Kidney tubule cell (primary cell): ENCODE results near the gene SH2D2A.

ENCODE experiments used
- DNase-seq: peaks from one replicate; pipeline ENCODE4 v3.0.0-alpha.2; 2018; ENCODE audit warnings: low spot score

SH2D2A gene

GRCh38 chr1:156847591-156848460 is 31.2 kb upstream of the SH2D2A start:
- DNase-seq = no peak

GRCh38 chr1:156846643-156847042 is 30.0 kb upstream of the SH2D2A start:
- DNase-seq = no peak

GRCh38 chr1:156845953-156846545 is 29.4 kb upstream of the SH2D2A start:
- DNase-seq = no peak

GRCh38 chr1:156845055-156845952 is 28.7 kb upstream of the SH2D2A start:
- no peak for DNase-seq

GRCh38 chr1:156844638-156845037 is 28.0 kb upstream of the SH2D2A start:
- DNase-seq = no peak

GRCh38 chr1:156844102-156844501 is 27.5 kb upstream of the SH2D2A start:
- DNase-seq = no peak

GRCh38 chr1:156842618-156843300 is 26.1 kb upstream of the SH2D2A start:
- no peak for DNase-seq

GRCh38 chr1:156841295-156841855 is 24.7 kb upstream of the SH2D2A start:
- DNase-seq = no peak

GRCh38 chr1:156840898-156841279 is 24.2 kb upstream of the SH2D2A start:
- no peak for DNase-seq

GRCh38 chr1:156840186-156840897 is 23.7 kb upstream of the SH2D2A start:
- DNase-seq = no peak

- no peak for DNase-seq
Measured at GRCh38 chr1:156839426-156840109, 22.9 kb upstream of the SH2D2A start.

GRCh38 chr1:156838972-156839371 is 22.3 kb upstream of the SH2D2A start:
- no peak for DNase-seq

- no peak for DNase-seq
Measured at GRCh38 chr1:156836892-156837291, 20.2 kb upstream of the SH2D2A start.

GRCh38 chr1:156836041-156836654 is 19.5 kb upstream of the SH2D2A start:
- DNase-seq = no peak

- no peak for DNase-seq
Measured at GRCh38 chr1:156834322-156834721, 17.7 kb upstream of the SH2D2A start.

GRCh38 chr1:156833603-156834002 is 17.0 kb upstream of the SH2D2A start:
- no peak for DNase-seq

- DNase-seq = no peak
Measured at GRCh38 chr1:156832434-156832833, 15.8 kb upstream of the SH2D2A start.

- DNase-seq = no peak
Measured at GRCh38 chr1:156828400-156829124, 11.9 kb upstream of the SH2D2A start.

GRCh38 chr1:156826630-156827029 is 10.0 kb upstream of the SH2D2A start:
- no peak for DNase-seq
